ENCODE results near the gene TRIML1. TPM values are rescaled to one million over a fixed set of nuclear protein-coding genes. Genes with fewer than 3 reads are reported as not detected.
A peak's percentile ranks its signal among the peaks of the same experiment; 100 is the strongest.

Gene TRIML1
- total and polyA plus RNA-seq, 2 of the 8 experiments (the other 6 are each of a cell fraction or from before 2014, with no cell fraction given) = not detected

GRCh38 chr4:188145601-188146000 is 6.4 kb downstream of the TRIML1 start:
- H3K23me2 ChIP-seq (ENCODE audit: low read depth, low read length) = peaks cover 2% of the 10 kb centered on the region; the same call in 1 of the 2 replicates
- no peak overlapping the region for H2BK120ac ChIP-seq (replicated peaks; ENCODE audit: low read depth, low read length)
- H3K23ac ChIP-seq (ENCODE audit: insufficient read length) = no peak overlapping the region
- no peak overlapping the region for H4K5ac ChIP-seq (ENCODE audit: insufficient read length, low read depth, low read length)
- 81% methylated on average over 10 of the region's 10 CpGs; no CpG with 5 or more reads in 1 of the 2 experiments for WGBS, 2 experiments (ENCODE audit: extremely low coverage in 1 of 2, insufficient coverage in 1 of 2, insufficient read length in 1 of 2, insufficient replicate concordance in 2 of 2, low coverage in 1 of 2, low lambda C conversion rate in 2 of 2, missing lambda C conversion rate in 1 of 2)
- 0 out of 2 replicates have a peak overlapping the region, but pooled peaks have one; percentile 39 for H2BK12ac ChIP-seq (ENCODE audit: low read depth, low read length)
- no peak overlapping the region for H3K4me2 ChIP-seq (ENCODE audit: insufficient read depth in 1 of 2, low read depth in 2 of 2, low read length in 2 of 2)
- H3K4me1 ChIP-seq (replicated peaks in 1 of 4; ENCODE audit: control insufficient read depth in 3 of 4, insufficient read depth in 4 of 4, low read length in 3 of 4) = no peaks in the 10 kb centered on the region
- H2BK5ac ChIP-seq (ENCODE audit: low read depth, low read length) = no peak overlapping the region
- ChIA-PET CTCF (ENCODE audit: partially characterized antibody) (interaction anchor here (0.9 kb wide), 1 partner anchor 15 kb away, joined by 6 read pairs; no protein-coding TSS in a partner anchor), POLR2A (ENCODE audit: partially characterized antibody) (no interaction called here)
- H2AK5ac ChIP-seq (ENCODE audit: low read depth, low read length) = no peak overlapping the region
- no peak overlapping the region for H3K4ac ChIP-seq (replicated peaks; ENCODE audit: insufficient read length, low read depth, low read length)
- H4K91ac ChIP-seq (replicated peaks; ENCODE audit: insufficient read length, low read length) = no peak overlapping the region
- no peak overlapping the region for H3K9ac ChIP-seq (replicated peaks in 1 of 4; ENCODE audit: extremely low read depth in 1 of 4, low read depth in 3 of 4, low read length in 3 of 4)
- H3K79me1 ChIP-seq (ENCODE audit: low read depth, low read length) = no peaks in the 10 kb centered on the region
- no peaks in the 10 kb centered on the region for H3K9me3 ChIP-seq (ENCODE audit: insufficient read depth in 2 of 2, low read depth in 1 of 2, low read length in 1 of 2)
- no peaks in the 10 kb centered on the region for H3K27me3 ChIP-seq (replicated peaks in 1 of 4; ENCODE audit: control insufficient read depth in 3 of 4, extremely low read depth in 1 of 4, insufficient read depth in 3 of 4, low read length in 3 of 4)
- no peak overlapping the region for H3K56ac ChIP-seq (replicated peaks; ENCODE audit: insufficient read length, low read depth, low read length)
- no peaks in the 10 kb centered on the region for H3K36me3 ChIP-seq (ENCODE audit: control insufficient read depth in 2 of 4, insufficient read depth in 4 of 4, low read length in 3 of 4)
- DNase-seq (ENCODE audit: low read depth in 1 of 2, low spot score in 2 of 2) (no peak), FAIRE-seq (no peak)
- no peak overlapping the region for H3K27ac ChIP-seq (ENCODE audit: low read depth, low read length)
- no peak overlapping the region for H4K8ac ChIP-seq (ENCODE audit: extremely low read depth, insufficient read depth, low read length)
- no peaks in the 10 kb centered on the region for H4K20me1 ChIP-seq (replicated peaks in 1 of 2; ENCODE audit: control insufficient read depth in 1 of 2, insufficient read depth in 2 of 2, low read length in 2 of 2)
- no peak overlapping the region for H3K18ac ChIP-seq (ENCODE audit: extremely low read depth, low read length)
- H3K4me3 ChIP-seq (ENCODE audit: extremely low read depth in 1 of 4, insufficient read depth in 2 of 4, low read depth in 3 of 4, low read length in 4 of 4) = no peak overlapping the region
- H2AFZ ChIP-seq (ENCODE audit: low read length) = no peak overlapping the region
- no peak overlapping the region for H2BK20ac ChIP-seq (ENCODE audit: low read length)
- no peaks in the 10 kb centered on the region for H3K79me2 ChIP-seq (ENCODE audit: control insufficient read depth in 1 of 2, insufficient read depth in 2 of 2, low read length in 2 of 2)
- H2BK15ac ChIP-seq (ENCODE audit: low read length) = no peak overlapping the region
- no peak overlapping the region for H3K14ac ChIP-seq (ENCODE audit: insufficient read length)
- TF ChIP-seq CREB1 (IDR thresholded peaks at IDR 0.05) (no peak), CHD2 (IDR thresholded peaks at IDR 0.05; ENCODE audit: low read length) (no peak), GABPA (IDR thresholded peaks at IDR 0.05; ENCODE audit: borderline replicate concordance, insufficient read depth, low read length) (no peak), KDM4A (IDR thresholded peaks at IDR 0.05; ENCODE audit: low read depth, low read length, severe bottlenecking) (no peak), E2F6 (IDR thresholded peaks at IDR 0.05) (no peak), EGR1 (IDR thresholded peaks at IDR 0.05; ENCODE audit: borderline replicate concordance, low read depth, low read length) (no peak), HDAC6 (IDR thresholded peaks at IDR 0.05; ENCODE audit: low read depth, low read length) (no peak), MAX (IDR thresholded peaks at IDR 0.05) (no peak), PHF8 (conservative IDR thresholded peaks at IDR 0.05; ENCODE audit: low read depth, low read length) (no peak), CEBPB (IDR thresholded peaks at IDR 0.05; ENCODE audit: low read depth, low read length) (no peak), TAF7 (optimal IDR thresholded peaks at IDR 0.05; ENCODE audit: borderline replicate concordance, low read depth, low read length) (no peak), ZNF274 (IDR thresholded peaks at IDR 0.05; ENCODE audit: borderline replicate concordance, extremely low read depth, low read length) (no peak), RXRA (IDR thresholded peaks at IDR 0.05; ENCODE audit: insufficient read depth, low read depth, low read length) (no peak), CBX5 (IDR thresholded peaks at IDR 0.05; ENCODE audit: low read depth, low read length) (no peak)

All from H1 (cell line).